ENCODE results near the gene STRN4.

STRN4 gene

DNA sequence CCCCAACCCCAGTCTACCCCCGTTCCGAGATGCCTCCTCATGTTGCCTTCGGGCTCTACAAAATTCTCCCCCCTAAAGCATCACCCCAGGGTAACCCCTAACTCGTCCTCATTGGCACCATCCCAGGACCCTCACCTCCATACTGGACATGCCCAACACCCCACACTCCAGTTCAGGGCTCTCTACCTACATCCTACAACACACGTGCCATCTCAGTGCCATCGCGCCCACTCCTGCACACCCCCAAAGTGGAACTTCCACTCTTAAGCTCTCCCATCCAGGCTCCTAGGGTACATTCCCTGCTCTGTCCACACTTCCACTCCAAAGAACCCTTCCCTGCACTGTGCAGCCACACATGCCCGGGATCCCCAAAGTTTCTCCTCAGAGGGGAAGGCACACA lies 1.2 kb downstream of the STRN4 start:
- DNase-seq (ENCODE audit: low read depth in 4 of 4, low spot score in 1 of 4) = no peak

DNA sequence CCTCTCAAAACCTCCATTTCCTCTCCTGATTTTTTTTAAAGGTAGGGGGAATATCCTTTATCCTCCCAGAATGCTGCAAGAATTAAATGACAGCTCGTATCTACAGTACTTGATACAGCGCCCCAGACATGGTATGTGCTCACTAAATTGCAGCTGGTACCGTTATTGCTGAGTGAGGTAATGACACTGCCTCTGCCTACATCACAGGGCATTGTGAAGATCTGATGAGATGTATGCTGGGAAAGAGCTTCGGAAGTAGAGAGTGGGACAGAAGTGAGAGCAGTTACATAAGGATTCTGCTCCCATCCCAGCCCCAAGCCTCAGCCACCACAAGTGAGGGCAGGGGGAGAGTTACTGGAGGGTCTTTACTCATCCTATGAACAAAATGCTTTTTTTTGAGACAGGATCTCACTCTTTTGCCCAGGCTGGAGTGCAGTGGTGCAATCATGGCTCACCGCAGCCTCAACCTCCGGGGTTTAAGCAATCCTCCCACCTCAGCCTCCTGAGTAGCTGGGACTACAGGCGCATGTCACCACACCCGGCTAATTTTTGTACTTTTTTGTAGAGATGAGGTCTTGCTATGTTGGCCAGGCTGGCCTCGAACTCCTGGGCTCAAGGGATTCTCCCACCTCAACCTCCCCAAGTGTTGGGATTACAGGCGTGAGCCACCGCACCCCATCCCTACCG lies 2.1 kb downstream of the STRN4 start:
- DNase-seq (ENCODE audit: low read depth in 4 of 4, low spot score in 1 of 4) = no peak

DNA sequence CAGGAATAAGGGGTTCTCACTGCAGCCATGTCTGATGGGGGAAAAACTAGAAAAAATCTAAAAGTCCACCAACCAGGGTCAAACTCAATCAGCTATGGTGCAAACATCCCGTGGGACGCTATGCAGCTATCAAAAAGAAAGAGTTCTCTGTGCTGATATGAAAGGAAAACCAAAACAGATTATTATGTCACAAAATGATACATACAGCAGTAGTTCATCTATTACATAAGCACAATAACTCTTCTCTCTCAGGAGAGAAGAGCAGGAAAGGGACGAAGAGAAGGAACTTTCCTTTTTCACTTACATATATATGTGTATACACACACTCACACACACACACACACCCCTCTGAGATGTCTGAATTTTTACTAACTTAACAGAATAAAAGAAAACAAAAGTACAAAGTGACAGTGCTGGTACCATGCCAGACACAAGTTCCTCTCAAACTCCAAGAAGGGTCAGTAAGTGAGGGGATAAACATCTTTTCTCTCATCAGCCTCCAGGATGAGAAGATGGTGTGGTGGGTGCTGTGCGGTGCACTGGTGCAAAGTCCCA lies 3.2 kb downstream of the STRN4 start:
- no peak for DNase-seq (ENCODE audit: low read depth in 4 of 4, low spot score in 1 of 4)

DNA sequence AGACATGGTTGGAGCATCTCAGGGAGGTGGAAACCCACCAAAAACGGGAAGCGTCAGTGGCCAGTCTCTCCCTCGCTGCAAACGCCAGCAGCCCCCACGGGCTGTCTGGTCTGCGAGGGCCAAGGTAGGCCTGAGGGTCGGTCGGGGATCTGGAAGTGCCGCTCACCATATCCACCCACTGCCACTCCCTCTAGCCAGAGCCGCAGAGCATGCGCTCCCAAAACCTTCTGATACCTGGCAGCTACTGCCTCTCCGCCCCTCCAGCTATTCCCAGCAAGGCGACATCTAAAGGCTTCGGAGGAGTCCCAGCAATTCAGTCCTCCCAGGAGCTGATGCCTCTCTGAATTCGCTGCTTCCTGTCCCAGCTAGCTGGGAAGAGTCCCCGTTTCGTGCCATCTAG lies 4.8 kb downstream of the STRN4 start:
- DNase-seq (ENCODE audit: low read depth in 4 of 4, low spot score in 1 of 4) = no peak

DNA sequence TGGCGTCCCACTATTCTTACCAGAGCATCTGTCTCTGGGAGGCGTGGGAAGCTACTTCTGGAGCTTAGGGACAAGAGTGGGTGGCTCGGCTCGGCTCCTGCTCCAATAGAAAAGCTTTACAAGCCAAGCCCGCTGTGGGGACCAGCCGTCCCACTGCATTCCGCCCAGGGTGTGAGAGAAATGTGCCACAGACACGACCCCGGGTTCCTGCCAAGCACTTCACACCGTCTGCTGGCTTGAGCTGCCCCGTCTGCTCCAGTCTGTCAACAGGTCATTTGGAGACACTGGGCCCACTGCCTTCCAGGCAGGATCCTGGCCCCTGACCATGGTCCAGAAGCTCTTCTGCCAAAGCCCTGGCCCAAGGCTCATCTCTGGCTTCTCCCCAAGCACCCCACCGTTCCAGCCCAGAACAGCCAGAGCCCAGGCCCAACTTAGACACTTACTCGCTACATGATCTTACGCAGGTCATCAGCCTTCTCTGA lies 6.9 kb downstream of the STRN4 start:
- no peak for DNase-seq (ENCODE audit: low read depth in 4 of 4, low spot score in 1 of 4)

DNA sequence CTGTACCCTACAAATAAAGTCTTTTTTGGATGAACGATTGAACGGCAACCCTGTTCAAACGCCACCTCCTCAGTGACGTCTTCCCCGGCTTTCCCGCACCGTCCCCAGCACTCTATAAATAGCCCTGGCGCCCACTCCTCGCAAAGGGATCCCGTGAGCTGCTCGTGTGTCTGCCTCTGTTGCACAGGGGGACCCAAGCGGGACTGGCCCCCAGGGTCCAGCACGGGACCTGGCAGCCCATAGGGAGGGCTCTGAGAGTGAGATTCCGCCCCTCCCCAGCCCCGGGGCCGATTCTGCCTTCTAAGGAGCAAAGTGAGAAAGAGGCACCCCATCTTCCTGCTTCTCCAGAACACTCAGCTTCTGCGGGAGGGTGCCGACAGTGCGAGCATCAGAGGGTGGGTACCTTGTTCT lies 8.5 kb downstream of the STRN4 start:
- no peak for DNase-seq (ENCODE audit: low read depth in 4 of 4, low spot score in 1 of 4)

DNA sequence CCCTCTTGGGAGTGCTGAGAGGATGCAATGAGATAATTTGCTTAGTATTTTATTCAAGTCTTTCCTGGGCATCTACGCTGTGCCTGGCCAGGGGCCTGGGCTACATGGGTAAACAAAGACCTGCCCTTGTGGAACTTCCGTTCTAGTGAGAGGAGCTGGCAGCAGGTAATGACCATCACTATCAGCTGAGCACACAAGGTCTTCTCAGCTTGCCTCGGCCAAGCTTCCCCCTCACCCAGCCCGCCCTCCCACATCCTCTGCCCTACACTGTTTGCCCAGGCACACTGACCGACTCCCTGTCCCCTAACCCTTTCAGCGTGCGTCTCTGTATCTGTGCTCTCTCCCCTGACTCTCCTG lies 9.0 kb downstream of the STRN4 start:
- no peak for DNase-seq (ENCODE audit: low read depth in 4 of 4, low spot score in 1 of 4)

DNA sequence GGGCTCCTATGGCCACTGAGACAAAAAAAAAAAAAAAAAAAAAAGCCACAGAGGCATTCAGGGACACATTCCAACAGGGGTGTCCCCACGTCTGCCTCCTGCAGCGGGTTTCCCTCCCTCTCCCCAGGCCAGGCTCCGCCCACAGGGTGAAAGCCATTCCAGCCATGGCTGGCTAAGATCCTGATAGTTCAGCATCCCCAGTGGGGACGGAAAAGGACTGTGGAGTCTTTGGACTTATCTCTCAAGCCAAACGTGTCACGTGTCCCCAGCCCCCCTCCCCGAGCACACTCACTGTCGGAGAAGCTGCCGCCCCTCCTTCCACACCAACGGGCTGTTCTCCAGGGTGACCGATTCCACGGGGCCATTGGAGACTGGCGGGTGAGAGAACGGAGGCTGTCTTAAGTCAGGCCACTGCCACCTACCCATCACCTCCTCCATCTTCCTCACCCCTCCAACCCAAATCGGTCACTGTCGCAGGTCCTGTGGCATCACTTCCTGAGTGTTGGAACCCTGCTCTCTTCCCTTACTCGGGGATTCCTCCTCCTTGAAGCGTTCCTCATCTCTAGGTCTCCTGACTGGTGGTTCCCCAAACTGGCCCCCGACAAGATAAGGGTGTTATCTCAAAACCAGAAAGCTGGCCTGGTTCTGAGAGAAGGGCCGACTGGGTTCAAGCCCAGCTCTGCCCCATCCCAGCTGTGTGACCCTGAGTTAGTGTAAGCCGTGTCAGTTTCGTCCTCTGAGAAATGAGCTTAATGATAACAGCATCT lies 9.5 kb downstream of the STRN4 start:
- no peak for DNase-seq (ENCODE audit: low read depth in 4 of 4, low spot score in 1 of 4)

DNA sequence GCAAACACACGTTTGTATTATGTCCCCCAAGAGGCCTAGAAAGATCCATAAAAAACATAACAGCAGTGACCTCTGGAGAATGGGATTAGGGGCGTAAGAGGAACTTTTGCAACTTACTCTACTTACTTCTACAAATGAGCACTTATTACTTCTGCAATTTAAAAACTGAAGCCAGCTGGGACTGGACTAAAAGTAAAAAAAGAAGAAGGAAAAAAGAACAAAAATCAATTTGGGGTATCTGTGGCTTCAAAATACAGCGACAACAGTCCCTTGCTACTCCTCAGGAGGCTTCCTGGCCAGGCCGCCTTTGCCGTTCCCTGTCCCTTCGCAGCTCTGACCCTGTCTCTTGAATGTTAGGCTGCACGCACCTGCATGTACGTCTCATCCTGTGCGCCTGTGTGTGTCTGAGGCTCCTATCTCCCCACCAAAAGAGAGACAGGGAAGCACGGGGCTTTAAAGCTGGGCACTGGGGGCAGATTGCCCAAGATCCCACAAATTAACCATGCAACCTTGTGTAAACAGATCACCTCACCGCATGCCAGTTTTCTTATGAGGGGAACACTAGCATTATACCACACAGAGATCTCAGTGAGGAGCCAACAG lies 12.5 kb downstream of the STRN4 start:
- DNase-seq (ENCODE audit: low read depth in 4 of 4, low spot score in 1 of 4) = no peak

DNA sequence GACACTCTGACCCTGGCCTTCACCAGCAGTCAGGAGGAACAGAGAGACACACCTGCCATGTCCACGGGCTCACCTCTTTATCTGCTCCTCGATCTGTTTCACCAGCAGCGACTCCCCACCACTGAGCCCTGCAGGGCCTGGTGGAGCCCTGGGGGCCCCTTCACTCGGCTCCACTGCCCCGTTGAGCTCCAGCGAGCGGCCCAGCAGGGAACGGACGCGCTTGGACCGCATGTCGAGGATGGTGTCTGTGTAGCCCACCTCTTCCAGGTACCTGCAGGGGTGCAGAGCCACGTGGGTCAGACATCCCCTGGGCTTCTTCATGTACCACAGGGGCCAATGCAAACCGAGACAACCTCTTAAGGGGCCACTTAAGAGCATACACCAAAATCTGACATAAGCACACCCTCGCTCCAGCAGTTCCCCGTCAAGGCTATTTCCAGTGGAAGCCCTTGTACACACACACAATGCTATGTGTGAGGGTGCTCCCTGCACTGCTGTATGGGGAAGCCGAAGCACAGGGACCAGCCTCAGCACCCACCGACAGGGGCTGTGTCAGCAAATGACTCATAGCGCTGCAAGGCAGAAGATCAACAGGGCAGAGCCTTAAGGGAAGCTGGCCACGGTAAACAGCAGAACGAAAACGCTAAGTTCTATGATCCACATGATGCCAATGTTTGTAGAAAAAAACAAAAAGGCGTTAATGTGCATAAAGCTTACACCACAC lies 13.1 kb downstream of the STRN4 start:
- DNase-seq (ENCODE audit: low read depth in 4 of 4, low spot score in 1 of 4) = no peak

DNA sequence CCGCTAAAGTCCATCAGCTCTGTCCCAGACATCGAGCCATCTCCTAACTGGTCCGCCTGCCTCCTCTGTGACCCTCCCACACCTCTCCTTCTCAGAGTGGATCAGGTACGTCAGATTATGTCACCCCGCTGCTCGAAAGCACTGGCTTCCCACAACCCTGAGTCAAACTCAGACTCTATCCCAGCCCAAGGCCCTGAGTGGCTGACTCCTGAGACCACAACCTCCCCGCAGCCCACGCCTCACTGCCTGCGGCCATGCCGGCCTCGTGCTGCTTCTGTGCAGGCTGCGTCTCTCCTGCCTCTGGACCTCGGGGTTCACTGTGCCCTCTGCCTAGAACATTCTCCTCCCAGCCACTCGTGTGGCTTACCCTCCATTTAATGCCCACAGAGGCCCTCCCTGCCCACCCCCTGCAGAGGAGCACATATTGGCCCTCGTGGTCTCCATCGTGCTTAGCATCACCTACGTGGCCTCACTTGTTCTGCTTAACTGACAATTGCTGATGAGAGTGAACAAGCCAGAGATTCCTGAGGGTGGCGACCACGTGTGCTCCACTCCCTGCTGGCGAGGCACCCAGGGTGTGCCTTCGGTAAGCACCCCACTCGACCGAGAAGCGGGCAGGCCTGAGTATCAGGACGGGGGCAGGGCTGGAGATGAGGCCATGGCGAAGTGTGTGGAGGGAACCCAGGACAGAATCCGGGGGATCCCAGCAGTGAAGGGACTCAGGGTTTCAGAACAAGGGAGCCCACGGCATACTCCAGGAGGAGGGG lies 13.9 kb downstream of the STRN4 start:
- no peak for DNase-seq (ENCODE audit: low read depth in 4 of 4, low spot score in 1 of 4)

DNA sequence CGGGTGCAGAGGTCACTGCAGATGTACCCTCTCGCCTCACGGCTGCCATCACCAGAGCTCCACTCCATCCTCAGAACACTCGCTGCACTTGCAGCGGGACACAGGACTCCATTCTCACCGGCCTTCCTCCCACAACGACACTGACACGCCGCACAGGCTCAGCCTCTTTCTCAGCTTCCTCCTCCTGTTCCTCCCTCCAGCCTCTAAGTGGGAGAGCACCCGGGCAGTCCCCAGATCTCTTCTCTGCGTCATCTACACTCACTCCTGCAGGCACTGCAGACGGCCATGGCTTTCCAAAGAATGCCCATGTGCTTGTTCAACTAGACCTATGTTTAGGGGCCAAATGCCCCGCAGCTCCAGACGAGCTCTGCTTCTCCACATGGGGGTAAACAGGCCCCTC lies 14.7 kb downstream of the STRN4 start:
- DNase-seq (ENCODE audit: low read depth in 4 of 4, low spot score in 1 of 4) = no peak

DNA sequence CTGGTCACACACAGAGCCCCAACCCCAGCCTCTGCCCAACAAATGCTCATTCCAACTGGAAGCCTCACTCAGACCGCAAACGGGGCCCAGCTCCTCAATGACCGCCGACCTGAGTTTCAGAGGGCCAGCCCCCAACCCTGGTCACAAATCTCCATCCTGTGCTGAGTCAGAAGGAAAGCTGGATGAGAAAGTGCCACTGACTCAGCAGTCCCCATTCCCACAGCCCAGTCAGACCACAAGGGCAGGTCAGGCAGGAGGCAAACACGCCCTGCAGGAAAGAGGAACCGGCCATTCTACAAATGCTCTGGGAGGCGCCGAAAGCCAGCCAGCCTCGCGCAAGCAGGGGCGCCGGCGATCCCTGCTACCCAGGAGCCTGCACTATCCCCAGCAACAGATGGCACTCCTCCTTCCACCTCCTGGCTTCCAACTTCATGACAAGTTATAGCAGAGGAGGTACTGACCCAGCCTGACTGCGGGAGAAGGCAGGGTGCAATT lies 15.2 kb downstream of the STRN4 start:
- DNase-seq (ENCODE audit: low read depth in 4 of 4, low spot score in 1 of 4) = no peak

DNA sequence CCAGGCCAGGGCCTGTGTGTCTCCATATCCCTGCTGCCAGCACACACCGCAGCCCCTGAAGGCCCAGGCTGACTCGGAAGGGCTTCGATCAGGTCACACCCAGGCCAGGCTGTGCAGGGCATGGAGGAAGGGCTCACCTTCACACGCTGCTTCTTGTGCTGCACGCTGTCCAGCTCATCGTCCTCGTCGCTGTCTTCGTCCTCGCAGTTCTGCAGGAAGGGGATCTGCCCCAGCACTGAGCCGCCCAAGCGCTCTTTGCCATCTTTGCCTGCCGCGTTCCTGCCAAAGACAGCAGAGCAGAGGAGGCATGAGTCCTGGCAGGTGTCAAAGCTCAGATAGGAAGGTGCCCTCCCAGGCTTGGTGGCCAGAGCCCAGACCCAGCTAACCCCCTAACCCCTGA lies 15.7 kb downstream of the STRN4 start:
- no peak for DNase-seq (ENCODE audit: low read depth in 4 of 4, low spot score in 1 of 4)

DNA sequence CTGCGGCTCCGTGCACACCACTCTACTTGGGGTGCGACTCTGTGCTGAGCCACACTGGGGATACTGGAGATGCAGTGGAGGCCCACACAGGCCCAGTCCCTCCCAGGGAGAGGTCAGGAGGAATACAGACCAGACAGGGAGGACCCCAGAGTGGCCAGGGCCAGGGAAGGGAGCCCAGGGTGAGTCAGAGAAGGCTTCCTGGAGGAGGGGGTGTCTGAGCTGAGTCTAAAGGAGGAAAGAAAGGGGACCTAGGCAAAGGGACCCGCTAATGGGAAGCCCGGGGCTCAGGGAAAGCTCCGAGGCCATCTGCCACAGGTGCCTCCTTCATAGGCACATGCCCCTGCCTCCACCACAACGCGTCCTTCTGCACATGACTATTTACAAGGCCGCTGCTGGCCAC lies 16.1 kb downstream of the STRN4 start:
- DNase-seq (ENCODE audit: low read depth in 4 of 4, low spot score in 1 of 4) = no peak

DNA sequence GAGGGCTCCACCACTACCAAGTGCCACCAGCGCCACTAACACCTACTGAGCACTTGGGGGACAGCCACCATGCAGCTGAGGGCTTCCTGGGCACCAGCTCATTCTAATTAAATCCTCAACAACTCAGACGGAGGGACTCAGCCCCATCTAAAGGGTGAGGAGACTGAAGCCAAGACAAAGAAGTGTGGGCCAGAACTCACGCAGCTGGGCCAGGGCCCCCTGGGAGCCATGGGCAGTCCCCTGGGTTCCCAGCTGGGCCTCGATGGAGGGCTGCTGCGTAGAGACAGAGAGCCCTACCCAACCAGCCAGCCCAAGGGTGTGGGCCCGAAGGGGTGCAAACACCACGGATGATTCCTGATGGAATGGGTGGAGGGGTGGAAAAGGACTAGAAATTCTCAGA lies 16.6 kb downstream of the STRN4 start:
- no peak for DNase-seq (ENCODE audit: low read depth in 4 of 4, low spot score in 1 of 4)

DNA sequence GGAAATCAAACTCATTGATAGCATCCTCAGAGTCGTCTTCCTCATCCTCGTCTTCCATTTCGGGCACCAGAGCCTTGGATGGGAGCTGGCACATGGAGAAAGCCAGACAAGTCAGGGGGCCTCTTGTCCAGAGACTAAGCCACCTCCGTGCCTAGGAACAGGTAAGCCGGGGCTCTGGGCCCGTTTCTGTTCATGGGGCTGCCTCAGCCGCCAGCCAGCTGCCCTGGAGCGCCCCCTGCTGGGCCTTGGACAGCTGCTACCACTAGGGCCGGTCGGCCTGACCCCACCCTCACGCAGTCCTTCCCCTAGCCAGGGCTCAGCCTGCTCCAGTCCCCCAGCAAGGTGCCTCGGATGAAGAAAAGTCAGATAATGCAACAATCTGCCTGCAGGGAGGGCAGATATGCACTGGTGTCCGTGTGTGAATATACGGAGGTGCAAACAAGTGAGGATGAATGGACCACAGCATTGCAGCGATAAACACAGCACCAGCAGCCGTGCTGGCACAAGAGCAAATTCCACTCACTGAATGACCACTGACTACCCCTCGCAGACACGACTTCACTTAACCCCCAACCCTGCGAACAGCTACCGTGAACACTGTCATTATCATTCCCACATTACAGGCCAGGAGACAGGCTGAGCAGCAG lies 17.4 kb downstream of the STRN4 start:
- peak; percentile 60 to 70 (median 68) for DNase-seq (ENCODE audit: low read depth in 4 of 4, low spot score in 1 of 4)

DNA sequence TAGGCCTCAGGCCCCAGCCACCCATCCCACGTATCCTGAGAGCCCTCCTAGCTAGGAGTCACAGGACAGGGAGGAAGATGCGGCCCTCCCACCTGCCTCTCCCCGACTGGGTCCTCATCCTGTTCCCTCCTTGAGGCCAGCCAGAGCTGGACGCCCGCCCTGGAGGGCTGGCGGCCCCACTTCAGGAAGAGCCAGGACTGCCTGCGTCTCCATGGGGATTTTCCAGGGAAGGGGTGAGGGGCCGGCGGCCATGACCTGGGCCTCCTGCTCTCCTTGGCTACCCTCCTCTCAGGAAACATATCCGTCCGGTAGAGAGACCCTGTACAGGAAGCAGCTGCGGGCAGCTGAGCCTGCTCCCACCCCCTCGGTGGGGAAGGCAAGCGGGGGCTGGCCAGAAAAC lies 18.0 kb downstream of the STRN4 start:
- no peak for DNase-seq (ENCODE audit: low read depth in 4 of 4, low spot score in 1 of 4)

DNA sequence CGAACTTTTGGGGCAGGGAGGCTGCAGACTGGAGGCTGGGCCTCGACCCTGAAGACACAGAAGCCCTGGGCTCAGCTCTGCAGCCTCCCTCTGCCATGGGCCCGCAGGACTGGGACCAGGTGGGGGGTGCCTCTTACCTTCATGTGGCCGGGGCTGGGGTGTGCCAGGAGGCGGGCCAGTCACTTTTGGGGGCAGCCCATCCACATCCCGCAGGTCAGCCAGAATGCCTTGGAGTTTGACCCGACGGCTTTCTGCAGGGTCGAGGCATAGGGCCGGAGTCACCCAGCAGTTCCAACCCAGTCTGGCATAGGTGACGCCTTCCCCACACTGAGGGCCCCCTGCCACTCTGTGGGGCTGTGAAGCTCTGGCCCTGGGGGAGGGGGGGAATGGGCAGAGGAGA lies 18.5 kb downstream of the STRN4 start:
- no peak for DNase-seq (ENCODE audit: low read depth in 4 of 4, low spot score in 1 of 4)

DNA sequence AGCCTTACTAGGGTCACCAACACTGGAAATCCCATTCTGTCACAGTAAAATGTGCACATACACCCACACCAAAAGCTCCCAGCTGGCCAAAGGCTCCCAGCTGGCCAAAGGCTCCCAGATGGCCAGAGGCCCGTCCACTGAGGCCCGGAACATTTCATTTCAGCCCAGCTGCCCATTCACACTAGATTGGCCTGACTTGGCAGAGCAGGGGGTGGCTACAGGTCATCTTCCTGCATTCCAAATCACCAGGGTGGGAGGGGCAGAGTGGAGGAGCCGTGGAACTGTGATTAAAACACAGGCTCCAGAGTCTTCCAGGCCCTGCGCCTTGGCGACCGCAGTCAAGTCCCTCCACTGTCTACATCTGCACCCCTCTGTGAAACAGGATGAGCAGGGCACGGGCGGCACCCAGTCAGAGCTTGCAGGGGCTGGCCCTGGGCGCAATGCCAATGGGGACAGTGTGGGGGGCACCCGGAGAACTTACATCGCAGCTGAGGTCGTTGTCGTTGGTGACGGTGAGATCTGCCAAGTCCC lies 19.2 kb downstream of the STRN4 start:
- DNase-seq (ENCODE audit: low read depth in 4 of 4, low spot score in 1 of 4) = no peak

Data from stimulated activated CD4-positive, alpha-beta T cell treated with anti-CD3 and anti-CD28 coated beads, Interleukin-1b, Interleukin-23, amount 100 ng/mL, for 24 hours (primary cell).